HG03025 (cell line): ENCODE results near the gene SAMD1.
"Not testable (repeated sequence)": the region's sequence is repeated elsewhere in the genome, so short reads cannot be mapped to it uniquely, and the experiment has no call there.

Source experiments
- ATAC-seq: cut with Tn5 transposase; IDR thresholded peaks from one replicate; pipeline ENCODE4 v1.9.1; 2021; ENCODE audit warnings: mild to moderate bottlenecking, moderate library complexity; ENCODE audit not compliant: unreplicated experiment, low FRiP score

SAMD1 gene

DNA sequence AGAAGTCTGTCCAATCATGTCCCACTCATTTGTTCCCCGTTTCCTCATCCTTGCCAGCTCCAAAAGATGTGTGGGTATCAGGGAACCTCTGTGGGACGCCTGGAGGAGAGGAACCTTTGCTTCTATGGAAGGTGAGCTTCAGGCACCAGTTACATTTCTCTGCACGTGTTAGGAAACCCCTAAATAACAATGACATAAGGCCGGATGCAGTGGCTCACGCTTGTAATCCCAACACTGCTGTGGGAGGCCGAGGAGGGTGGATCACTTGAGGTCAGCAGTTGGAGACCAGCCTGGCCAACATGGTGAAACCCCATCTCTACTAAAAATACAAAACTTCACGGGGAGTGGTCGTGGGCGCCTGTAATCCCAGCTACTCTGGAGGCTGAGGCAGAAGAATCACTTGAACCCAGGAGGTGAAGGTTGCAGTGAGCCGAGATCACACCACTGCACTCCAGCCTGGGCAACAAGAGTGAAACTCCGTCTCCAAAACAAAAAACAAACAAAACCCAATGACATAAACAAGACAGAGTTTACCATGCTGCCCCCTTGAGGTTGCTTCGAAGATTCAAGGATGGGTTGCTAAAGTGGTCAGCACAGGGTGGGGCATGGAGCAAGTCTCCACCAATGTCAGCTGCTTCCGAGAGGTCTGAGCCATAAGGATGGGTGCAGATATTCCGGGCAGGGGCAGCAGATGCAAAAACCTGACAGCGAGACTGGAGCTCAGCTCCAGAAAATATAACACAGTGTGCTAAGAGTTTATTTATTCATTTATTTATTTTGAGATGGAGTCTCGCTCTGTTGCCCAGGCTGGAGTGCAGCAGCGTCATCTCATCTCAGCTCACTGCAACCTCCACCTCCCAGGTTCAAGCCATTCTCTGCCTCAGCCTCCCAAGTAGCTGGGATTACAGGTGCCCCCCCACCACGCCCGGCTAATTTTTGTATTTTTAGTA, 47.6 kb downstream of the SAMD1 start:
- not testable (repeated sequence) for ATAC-seq

DNA sequence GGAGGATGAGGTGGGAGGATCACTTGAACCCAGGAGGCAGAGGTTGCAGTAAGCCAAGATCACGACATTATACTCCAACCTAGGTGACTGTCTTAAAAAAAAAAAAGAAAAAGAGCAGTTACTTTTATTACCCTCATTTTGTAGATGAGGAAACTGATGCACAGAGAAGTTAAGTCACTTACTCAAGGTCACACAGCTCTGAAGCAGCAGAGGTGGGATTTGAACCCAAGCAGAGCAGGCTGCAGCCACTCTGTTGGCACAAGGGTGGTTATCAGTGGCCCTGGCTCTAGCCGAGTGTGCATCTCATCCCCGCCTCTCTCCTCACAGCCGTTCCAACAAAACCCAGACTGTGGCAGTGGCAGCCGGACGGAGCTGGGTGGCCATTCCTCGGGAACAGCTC, 51.4 kb downstream of the SAMD1 start:
- no peak for ATAC-seq
